Posterior cingulate gyrus (tissue), 11 donors: ENCODE data around the gene TPD52L1.

Experiments
- DNase-seq, 10 donors: peaks; one replicate each; pipeline versions ENCODE4 v3.0.0 to v3.0.0-alpha.2; 2020 to 2021; ENCODE audit warnings: mixed read lengths in 3 of 10
- intact Hi-C: fragments of 100-400 bp; cut with DNase I; formaldehyde crosslinking; loops from one replicate; pipeline ENCODE4 v1.15.1; 2023

TPD52L1 gene

GRCh38 chr6:125231574-125232343, 78.2 kb downstream of the TPD52L1 start:
- intact Hi-C loops = no loop called here
- no peak for DNase-seq

- intact Hi-C loops = no loop called here
Observed at GRCh38 chr6:125232466-125232865, 78.9 kb downstream of the TPD52L1 start.

GRCh38 chr6:125233202-125233601, 79.6 kb downstream of the TPD52L1 start:
- intact Hi-C loops = no loop called here

More at GRCh38 chr6:125232466-125232865, 78.9 kb downstream of the TPD52L1 start:
- no peak for DNase-seq

GRCh38 chr6:125236536-125237327, 83.2 kb downstream of the TPD52L1 start:
- DNase-seq = no peak
- intact Hi-C loops = no loop called here

More at GRCh38 chr6:125233202-125233601, 79.6 kb downstream of the TPD52L1 start:
- DNase-seq = no peak

- intact Hi-C loops = no loop called here
- no peak for DNase-seq
Observed at GRCh38 chr6:125237764-125238163, 84.2 kb downstream of the TPD52L1 start.

- DNase-seq = no peak
- intact Hi-C loops = no loop called here
Observed at GRCh38 chr6:125245109-125245508, 91.5 kb downstream of the TPD52L1 start.

GRCh38 chr6:125245523-125246264, 92.1 kb downstream of the TPD52L1 start:
- intact Hi-C loops = no loop called here
- no peak for DNase-seq

GRCh38 chr6:125246566-125246965, 93.0 kb downstream of the TPD52L1 start:
- intact Hi-C loops = no loop called here
- no peak for DNase-seq

GRCh38 chr6:125248136-125248535, 94.6 kb downstream of the TPD52L1 start:
- intact Hi-C loops = no loop called here
- no peak for DNase-seq

GRCh38 chr6:125250511-125250910, 96.9 kb downstream of the TPD52L1 start:
- intact Hi-C loops = no loop called here
- no peak for DNase-seq

- no peak for DNase-seq
- intact Hi-C loops = no loop called here
Observed at GRCh38 chr6:125251516-125252220, 98.1 kb downstream of the TPD52L1 start.

GRCh38 chr6:125252891-125253290, 99.3 kb downstream of the TPD52L1 start:
- no peak for DNase-seq
- intact Hi-C loops = no loop called here

- no peak for DNase-seq
- intact Hi-C loops = no loop called here
Observed at GRCh38 chr6:125253881-125254280, 100.3 kb downstream of the TPD52L1 start.

GRCh38 chr6:125254321-125254720, 100.7 kb downstream of the TPD52L1 start:
- no peak for DNase-seq
- intact Hi-C loops = no loop called here

- intact Hi-C loops = no loop called here
- no peak for DNase-seq
Observed at GRCh38 chr6:125255201-125255600, 101.6 kb downstream of the TPD52L1 start.

GRCh38 chr6:125257351-125257750, 103.8 kb downstream of the TPD52L1 start:
- no peak for DNase-seq
- intact Hi-C loops = no loop called here

GRCh38 chr6:125258651-125259353, 105.2 kb downstream of the TPD52L1 start:
- intact Hi-C loops = no loop called here
- no peak for DNase-seq

GRCh38 chr6:125259354-125259736, 105.8 kb downstream of the TPD52L1 start:
- intact Hi-C loops = no loop called here
- no peak for DNase-seq

GRCh38 chr6:125262016-125263013, 108.7 kb downstream of the TPD52L1 start:
- peak in 1 of 10 donors; percentile 76 for DNase-seq
- intact Hi-C loops = no loop called here
